Progenitor cell of endocrine pancreas (in vitro differentiated cells): ENCODE measurements around the gene CRISPLD2. TPM values are rescaled to one million over a fixed set of nuclear protein-coding genes. Genes with fewer than 3 reads are reported as not detected.

Source experiments
- DNase-seq: peaks from one replicate; pipeline ENCODE4 v3.0.0; 2021; ENCODE audit warnings: low spot score; ENCODE audit not compliant: unreplicated experiment
- H3K27ac Mint-ChIP-seq: 2 replicates; pipeline ENCODE4 v1.8.0; 2021; ENCODE audit warnings: mild to moderate bottlenecking, moderate library complexity, mixed read lengths
- H3K27me3 Mint-ChIP-seq: 2 replicates; pipeline ENCODE4 v1.8.0; 2021; ENCODE audit warnings: mixed read lengths
- H3K36me3 Mint-ChIP-seq: 2 replicates; pipeline ENCODE4 v1.8.0; 2022; ENCODE audit warnings: mixed read lengths; ENCODE audit not compliant: insufficient read depth
- H3K4me1 Mint-ChIP-seq: 2 replicates; pipeline ENCODE4 v1.8.0; 2021; ENCODE audit warnings: low read depth, mixed read lengths
- H3K4me3 Mint-ChIP-seq: 2 replicates; pipeline ENCODE4 v1.8.0; 2021; ENCODE audit warnings: low read depth, mild to moderate bottlenecking, moderate library complexity, mixed read lengths
- H3K9me3 Mint-ChIP-seq: 2 replicates; pipeline ENCODE4 v1.8.0; 2021; ENCODE audit warnings: low read depth, mixed read lengths
- CTCF ChIP-seq: fragments of 200-600 bp; sonication (generic); IDR thresholded peaks from one replicate; pipeline ENCODE4 v1.5.0; 2021; ENCODE audit warnings: antibody characterized with exemption, mild to moderate bottlenecking; ENCODE audit not compliant: unreplicated experiment
- total RNA-seq: library from RNA; stranded (reverse); gene quantifications from 2 replicates; pipeline ENCODE4 v1.2.1, GENCODE V29; 2021

The CRISPLD2 gene
- total RNA-seq, 1 donor from 2014 or later: 11.0 TPM

GRCh38 chr16:84886497-84887090 lies 66.8 kb downstream of the CRISPLD2 start:
- peaks cover 9% of the 10 kb centered on the region for H3K27me3 Mint-ChIP-seq
- no peaks in the 10 kb centered on the region for H3K9me3 Mint-ChIP-seq
- TF ChIP-seq CTCF: no peak
- H3K36me3 Mint-ChIP-seq: peaks cover 15% of the 10 kb centered on the region
- peaks cover 15% of the 10 kb centered on the region for H3K4me1 Mint-ChIP-seq
- H3K27ac Mint-ChIP-seq: no peak overlapping the region
- H3K4me3 Mint-ChIP-seq: no peak overlapping the region
- DNase-seq: no peak

- no peak overlapping the region for H3K27ac Mint-ChIP-seq
- TF ChIP-seq CTCF: no peak
- H3K27me3 Mint-ChIP-seq: peaks cover 9% of the 10 kb centered on the region
- peaks cover 15% of the 10 kb centered on the region for H3K4me1 Mint-ChIP-seq
- peaks cover 11% of the 10 kb centered on the region for H3K36me3 Mint-ChIP-seq
- no peaks in the 10 kb centered on the region for H3K9me3 Mint-ChIP-seq
- H3K4me3 Mint-ChIP-seq: no peak overlapping the region
- DNase-seq: no peak
These were observed 67.4 kb downstream of the CRISPLD2 start for GRCh38 chr16:84887207-84887606.

- H3K36me3 Mint-ChIP-seq: peaks cover 6% of the 10 kb centered on the region
- no peak overlapping the region for H3K27ac Mint-ChIP-seq
- peaks cover 6% of the 10 kb centered on the region for H3K27me3 Mint-ChIP-seq
- no peak overlapping the region for H3K4me3 Mint-ChIP-seq
- no peaks in the 10 kb centered on the region for H3K9me3 Mint-ChIP-seq
- H3K4me1 Mint-ChIP-seq: peaks cover 15% of the 10 kb centered on the region
- TF ChIP-seq CTCF: no peak
- DNase-seq: no peak
These were observed 68.7 kb downstream of the CRISPLD2 start for GRCh38 chr16:84888450-84888849.

- Mint-ChIP-seq H3K36me3 (peaks cover 5% of the 10 kb centered on the region), H3K4me3 (no peak overlapping the region), H3K27me3 (peaks cover 5% of the 10 kb centered on the region), H3K27ac (no peak overlapping the region), H3K9me3 (no peaks in the 10 kb centered on the region), H3K4me1 (peaks cover 14% of the 10 kb centered on the region)
- DNase-seq: no peak
- TF ChIP-seq CTCF: no peak
These were observed 69.3 kb downstream of the CRISPLD2 start for GRCh38 chr16:84889066-84889465.

GRCh38 chr16:84890427-84890826 lies 70.6 kb downstream of the CRISPLD2 start:
- TF ChIP-seq CTCF: no peak
- H3K36me3 Mint-ChIP-seq: peaks cover 4% of the 10 kb centered on the region
- no peak for DNase-seq
- peaks cover under 1% of the 10 kb centered on the region for H3K4me1 Mint-ChIP-seq
- no peaks in the 10 kb centered on the region for H3K27me3 Mint-ChIP-seq
- H3K9me3 Mint-ChIP-seq: no peaks in the 10 kb centered on the region
- H3K27ac Mint-ChIP-seq: no peak overlapping the region
- no peak overlapping the region for H3K4me3 Mint-ChIP-seq
